HTR-8/SVneo (cell line): Measurements from ENCODE around the gene HLA-B.
"Not testable (repeated sequence)": the region's sequence is repeated elsewhere in the genome, so short reads cannot be mapped to it uniquely, and the experiment has no call there.

ENCODE experiments used
- DNase-seq: peaks from one replicate; pipeline ENCODE4 v3.0.0; 2011; ENCODE audit warnings: low spot score, mixed read lengths; ENCODE audit not compliant: insufficient read length
- FAIRE-seq: peaks from 2 replicates; lab custom pipeline; 2011; peaks lifted over from hg19 to GRCh38; lab: Jason Lieb, UNC

Gene HLA-B

GRCh38 chr6:31356946-31357466, at the start of gene HLA-B:
Gene HLA-B, minus strand, starts transcription at chr6:31357179. Its CDS starts 21 bp downstream, at chr6:31357158.
- DNase-seq (peak; percentile 87), FAIRE-seq (no peak)

GRCh38 chr6:31405996-31406395, 49.0 kb upstream of the HLA-B start:
- DNase-seq = no peak

DNA sequence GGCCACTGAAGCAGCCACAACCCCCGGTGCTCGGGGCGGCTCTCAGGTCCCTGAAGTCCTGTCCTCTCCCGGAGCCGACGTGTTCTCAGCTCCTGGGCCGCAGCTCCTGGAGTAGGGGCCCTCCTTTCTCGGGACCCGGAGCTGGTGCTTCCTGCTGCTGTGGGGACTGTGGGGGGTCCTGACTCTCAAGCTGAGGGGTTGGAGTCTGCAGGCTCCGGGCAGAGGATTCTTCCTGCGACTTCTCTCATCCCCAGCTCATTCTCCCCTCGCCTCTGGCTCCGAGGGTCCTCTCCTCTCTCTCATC, 47.0 kb upstream of the HLA-B start:
- FAIRE-seq = not testable (repeated sequence)

More at GRCh38 chr6:31405996-31406395, 49.0 kb upstream of the HLA-B start:
- no peak for FAIRE-seq

DNA sequence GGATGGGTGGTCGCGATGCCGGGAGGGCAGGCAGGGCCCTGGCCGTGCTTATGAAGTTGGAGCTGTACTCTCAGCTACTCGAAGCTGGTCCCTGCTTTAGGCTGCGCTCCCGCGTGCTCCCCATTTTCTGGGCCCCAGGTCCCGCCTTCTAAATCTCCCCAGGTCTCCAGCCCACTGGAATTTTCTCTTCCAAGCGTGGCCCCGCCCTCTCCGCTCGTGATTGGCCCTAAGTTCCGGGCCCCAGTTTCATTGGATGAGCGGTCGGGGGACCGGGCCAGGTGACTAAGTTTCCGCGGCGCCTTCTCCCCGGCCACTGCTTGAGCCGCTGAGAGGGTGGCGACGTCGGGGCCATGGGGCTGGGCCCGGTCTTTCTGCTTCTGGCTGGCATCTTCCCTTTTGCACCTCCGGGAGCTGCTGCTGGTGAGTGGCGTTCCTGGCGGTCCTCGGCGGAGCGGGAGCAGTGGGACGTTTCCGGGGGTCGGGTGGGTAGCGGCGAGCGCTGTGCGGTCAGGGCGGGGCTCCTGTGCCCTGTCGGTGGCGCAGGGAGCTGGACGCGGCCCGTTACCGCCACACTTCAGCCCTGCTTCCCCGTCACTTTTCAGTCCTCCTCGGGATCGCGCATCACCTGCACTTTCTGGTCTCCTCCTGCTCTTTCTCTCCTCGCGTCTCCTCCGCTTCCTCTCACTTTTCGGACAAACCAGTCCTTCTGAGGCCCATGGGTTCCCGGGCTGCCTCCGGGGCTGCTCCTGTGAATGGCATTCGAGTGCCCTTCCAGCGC, 46.5 kb upstream of the HLA-B start, which contains the start of gene MICA:
Gene MICA (plus strand): TSS at position 313 of the 778 bp plus-strand sequence. CDS start 38 bp downstream, at position 351.
- FAIRE-seq = no peak
- DNase-seq = peak; percentile 92

More for the DNA sequence above, 47.0 kb upstream of the HLA-B start:
- not testable (repeated sequence) for DNase-seq

GRCh38 chr6:31402324-31403282, 45.6 kb upstream of the HLA-B start:
- FAIRE-seq (no peak), DNase-seq (no peak)

DNA sequence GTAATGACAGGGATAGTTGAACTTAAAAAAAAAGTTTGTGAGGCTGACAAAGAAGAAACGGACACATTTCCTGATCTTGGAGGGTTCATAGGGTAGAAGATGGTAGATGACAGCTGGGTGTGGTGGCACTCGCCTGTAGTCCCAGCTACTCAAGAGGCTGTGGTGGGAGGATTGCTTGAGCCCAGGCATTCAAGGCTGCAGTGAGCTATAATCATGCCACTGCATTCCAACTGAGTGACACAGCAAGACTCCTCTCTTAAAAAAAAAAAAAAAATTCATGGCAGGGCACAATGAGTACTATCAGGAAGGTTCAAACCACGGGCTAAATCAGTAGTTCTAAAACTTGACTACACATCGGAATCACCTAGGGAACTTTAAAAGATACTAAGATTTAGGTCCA, 44.4 kb upstream of the HLA-B start:
- peak; percentile 24 for DNase-seq
- no peak for FAIRE-seq

- peak; percentile 24 for DNase-seq
These were observed 43.7 kb upstream of the HLA-B start for GRCh38 chr6:31400467-31401289.

GRCh38 chr6:31399589-31400466, 42.8 kb upstream of the HLA-B start:
- DNase-seq (peak; percentile 68), FAIRE-seq (no peak)

More at GRCh38 chr6:31400467-31401289, 43.7 kb upstream of the HLA-B start:
- FAIRE-seq = no peak

DNA sequence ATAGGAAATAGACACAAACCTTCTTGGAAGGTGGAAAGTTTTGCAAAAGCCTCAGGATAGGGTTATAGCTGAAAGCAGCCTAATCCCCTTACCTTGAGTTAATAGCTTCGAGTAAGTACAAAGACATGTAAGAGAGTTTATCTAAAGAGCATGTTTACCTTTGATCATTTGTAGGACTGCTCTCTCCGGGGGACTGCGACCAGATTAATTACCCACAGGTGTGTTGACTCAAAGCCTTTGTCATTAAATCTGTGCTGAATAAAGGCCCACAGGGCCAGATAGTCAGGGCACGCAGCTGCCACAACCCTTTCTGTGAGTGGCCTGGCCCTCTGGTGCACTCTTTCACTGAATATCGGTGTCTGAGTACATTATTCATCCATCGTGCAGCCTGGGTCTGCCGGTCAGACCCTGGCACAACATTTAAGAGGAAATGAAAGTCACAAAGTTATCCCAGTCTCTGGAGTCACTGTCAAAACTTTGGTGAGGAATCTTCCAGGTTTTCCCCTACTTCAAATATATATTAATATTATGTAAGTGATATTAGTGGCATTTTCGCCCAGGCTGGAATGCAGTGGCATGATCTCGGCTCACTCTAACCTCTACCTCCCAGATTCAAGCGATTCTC, 41.0 kb upstream of the HLA-B start:
- FAIRE-seq = no peak
- DNase-seq = no peak

GRCh38 chr6:31397153-31397499, 40.1 kb upstream of the HLA-B start:
- not testable (repeated sequence) for DNase-seq, FAIRE-seq

GRCh38 chr6:31396422-31397152, 39.6 kb upstream of the HLA-B start:
- peak; percentile 76 for FAIRE-seq

GRCh38 chr6:31395832-31396231, 38.9 kb upstream of the HLA-B start:
- FAIRE-seq (no peak), DNase-seq (no peak)

More at GRCh38 chr6:31396422-31397152, 39.6 kb upstream of the HLA-B start:
- peak; percentile 65 for DNase-seq

GRCh38 chr6:31394381-31394780, 37.4 kb upstream of the HLA-B start:
- FAIRE-seq (no peak), DNase-seq (no peak)

GRCh38 chr6:31393932-31394331, 37.0 kb upstream of the HLA-B start:
- DNase-seq (no peak), FAIRE-seq (no peak)

GRCh38 chr6:31389802-31390132, 32.8 kb upstream of the HLA-B start:
- not testable (repeated sequence) for DNase-seq, FAIRE-seq

- FAIRE-seq = peak; percentile 92
These were observed 32.2 kb upstream of the HLA-B start for GRCh38 chr6:31388916-31389801.

GRCh38 chr6:31386977-31387376, 30.0 kb upstream of the HLA-B start:
- DNase-seq = no peak
- FAIRE-seq = no peak

More at GRCh38 chr6:31388916-31389801, 32.2 kb upstream of the HLA-B start:
- DNase-seq = not testable (repeated sequence)
